Naive thymus-derived CD4-positive, alpha-beta T cell (primary cell): ENCODE measurements around the gene FOXS1. TPM values are rescaled to one million over a fixed set of nuclear protein-coding genes. Genes with fewer than 3 reads are reported as not detected.

ENCODE experiments used
- ATAC-seq: fragments of 150-1000 bp; cut with Tn5 transposase; 2 replicates; pipeline ENCODE4 v1.10.0; 2021; ENCODE audit warnings: mild to moderate bottlenecking, moderate library complexity
- CTCF ChIA-PET: fragments of 350-600 bp; sonication (Branson Sonifier 250); formaldehyde crosslinking; loops from one replicate; lab custom pipeline; 2021; ENCODE audit warnings: antibody characterized with exemption; lab: Charles Lee
- POLR2A ChIA-PET: fragments of 350-600 bp; sonication (Branson Sonifier 250); formaldehyde crosslinking; loops from one replicate; lab custom pipeline; 2021; ENCODE audit warnings: antibody characterized with exemption, inconsistent platforms; lab: Charles Lee
- DNase-seq, 9 donors: peaks; one replicate each; pipeline versions ENCODE4 v3.0.0 to v3.0.0-alpha.2; 2020 to 2022; ENCODE audit warnings: mixed read lengths in 1 of 9
- H3K27ac ChIP-seq: one replicate; pipeline ENCODE4 v1.7.0; 2013; ENCODE audit warnings: mild to moderate bottlenecking, low read depth, low read length, moderate library complexity
- H3K27me3 ChIP-seq, 2 donors: one replicate each; pipeline ENCODE4 v1.7.0; 2013; ENCODE audit warnings: low read length in 2 of 2, mild to moderate bottlenecking in 2 of 2, moderate library complexity in 2 of 2; ENCODE audit not compliant: control insufficient read depth in 2 of 2, insufficient read depth in 2 of 2
- H3K36me3 ChIP-seq, 3 experiments: 1 replicate in 2 of 3; 2 replicates in 1 of 3; pipeline ENCODE4 v1.7.0; 2013; ENCODE audit warnings: low read length in 3 of 3, mild to moderate bottlenecking in 3 of 3, moderate library complexity in 1 of 3; ENCODE audit not compliant: insufficient read depth in 3 of 3, control insufficient read depth in 2 of 3
- H3K4me1 ChIP-seq, 2 donors: one replicate each; pipeline ENCODE4 v1.7.0; 2013; ENCODE audit warnings: low read length in 2 of 2, mild to moderate bottlenecking in 2 of 2, moderate library complexity in 1 of 2; ENCODE audit not compliant: control insufficient read depth in 2 of 2, insufficient read depth in 2 of 2
- H3K4me3 ChIP-seq: 2 replicates; pipeline ENCODE4 v1.7.0; 2013; ENCODE audit warnings: mild to moderate bottlenecking, low read length
- H3K9me3 ChIP-seq, 3 experiments: 1 replicate in 2 of 3; 2 replicates in 1 of 3; pipeline ENCODE4 v1.7.0; 2013; ENCODE audit warnings: low read length in 3 of 3; ENCODE audit not compliant: control insufficient read depth in 2 of 3
- H3K27ac Mint-ChIP-seq, 9 donors: one replicate each; pipeline ENCODE4 v1.8.0; 2020 to 2022; ENCODE audit warnings: mixed read lengths in 9 of 9, mild to moderate bottlenecking in 8 of 9, moderate library complexity in 5 of 9, inconsistent platforms in 2 of 9
- H3K27me3 Mint-ChIP-seq, 5 donors: one replicate each; pipeline ENCODE4 v1.8.0; 2021 to 2022; ENCODE audit warnings: mixed read lengths in 5 of 5, mild to moderate bottlenecking in 1 of 5
- H3K36me3 Mint-ChIP-seq, 5 donors: one replicate each; pipeline ENCODE4 v1.8.0; 2020 to 2022; ENCODE audit warnings: mixed read lengths in 5 of 5, mild to moderate bottlenecking in 3 of 5, inconsistent platforms in 1 of 5
- H3K4me1 Mint-ChIP-seq, 7 donors: one replicate each; pipeline ENCODE4 v1.8.0; 2020 to 2022; ENCODE audit warnings: mixed read lengths in 7 of 7, mild to moderate bottlenecking in 3 of 7, inconsistent platforms in 1 of 7
- H3K4me3 Mint-ChIP-seq, 10 donors: one replicate each; pipeline ENCODE4 v1.8.0; 2020 to 2022; ENCODE audit warnings: mild to moderate bottlenecking in 10 of 10, mixed read lengths in 10 of 10, moderate library complexity in 6 of 10, inconsistent platforms in 2 of 10
- H3K9me3 Mint-ChIP-seq, 11 donors: one replicate each; pipeline ENCODE4 v1.8.0; 2020 to 2022; ENCODE audit warnings: mixed read lengths in 11 of 11, mild to moderate bottlenecking in 4 of 11, inconsistent platforms in 1 of 11, moderate library complexity in 1 of 11
- intact Hi-C, 2 donors: fragments of 100-400 bp; cut with micrococcal nuclease; formaldehyde crosslinking; loops; one replicate each; pipeline ENCODE4 v1.15.1; 2023
- polyA plus RNA-seq, 2 donors: library from polyadenylated mRNA; unstranded; fragments of 300-500 nt; fragmentation: Illumina TruSeq; gene quantifications; one replicate each; pipeline ENCODE4 v1.2.3, GENCODE V29; 2021
- total RNA-seq, 6 experiments: library from RNA in 5 of 6; stranded (reverse) in 5 of 6; gene quantifications; 1 replicate in 5 of 6; 2 replicates in 1 of 6; pipeline ENCODE4 v1.2.3 and lab custom pipeline; 2021 to 2026

FOXS1 gene
- total and polyA plus RNA-seq, 7 experiments from 2014 or later = not detected

GRCh38 chr20:31813611-31814010 lies 31.8 kb downstream of the FOXS1 start:
- Mint-ChIP-seq H3K27me3 (no peaks in the 10 kb centered on the region), H3K36me3 (no peaks in the 10 kb centered on the region), H3K27ac (no peak overlapping the region), H3K9me3 (no peaks in the 10 kb centered on the region), H3K4me3 (no peak overlapping the region), H3K4me1 (no peaks in the 10 kb centered on the region)
- H3K36me3 ChIP-seq = no peaks in the 10 kb centered on the region
- no peaks in the 10 kb centered on the region for H3K9me3 ChIP-seq
- CTCF ChIA-PET = no interaction called here
- H3K4me3 ChIP-seq = no peak overlapping the region
- no peak overlapping the region for H3K27ac ChIP-seq
- no peak for DNase-seq
- POLR2A ChIA-PET = no interaction called here
- no peaks in the 10 kb centered on the region for H3K27me3 ChIP-seq
- intact Hi-C loops = no loop called here
- no peak for ATAC-seq
- no peaks in the 10 kb centered on the region for H3K4me1 ChIP-seq

- H3K4me3 Mint-ChIP-seq = no peak overlapping the region
- POLR2A ChIA-PET = no interaction called here
Measured at GRCh38 chr20:31811796-31812728, 33.3 kb downstream of the FOXS1 start.

GRCh38 chr20:31811198-31811597 lies 34.2 kb downstream of the FOXS1 start:
- Histone ChIP-seq H3K27me3 (no peaks in the 10 kb centered on the region), H3K4me3 (no peak overlapping the region), H3K27ac (no peak overlapping the region), H3K4me1 (no peaks in the 10 kb centered on the region), H3K9me3 (no peaks in the 10 kb centered on the region), H3K36me3 (no peaks in the 10 kb centered on the region)
- Mint-ChIP-seq H3K36me3 (peaks cover 0 to 2% (median 0%) of the 10 kb centered on the region in 5 donors), H3K27ac (no peak overlapping the region), H3K4me3 (no peak overlapping the region), H3K4me1 (peaks cover 0 to 5% (median 0%) of the 10 kb centered on the region in 7 donors), H3K9me3 (no peaks in the 10 kb centered on the region), H3K27me3 (no peaks in the 10 kb centered on the region)
- ATAC-seq = no peak
- POLR2A ChIA-PET = no interaction called here
- CTCF ChIA-PET = no interaction called here
- intact Hi-C loops = no loop called here
- DNase-seq = no peak

More at GRCh38 chr20:31811796-31812728, 33.3 kb downstream of the FOXS1 start:
- H3K27ac Mint-ChIP-seq = no peak overlapping the region
- intact Hi-C loops = no loop called here
- Histone ChIP-seq H3K9me3 (no peaks in the 10 kb centered on the region), H3K4me3 (no peak overlapping the region), H3K27me3 (no peaks in the 10 kb centered on the region), H3K27ac (no peak overlapping the region), H3K4me1 (no peaks in the 10 kb centered on the region), H3K36me3 (no peaks in the 10 kb centered on the region)
- CTCF ChIA-PET = no interaction called here
- H3K4me1 Mint-ChIP-seq = no peaks in the 10 kb centered on the region
- no peaks in the 10 kb centered on the region for H3K9me3 Mint-ChIP-seq
- no peak for ATAC-seq
- H3K27me3 Mint-ChIP-seq = no peaks in the 10 kb centered on the region
- DNase-seq = no peak
- peaks cover 0 to 2% (median 0%) of the 10 kb centered on the region in 5 donors for H3K36me3 Mint-ChIP-seq

- CTCF ChIA-PET = no interaction called here
- H3K27me3 Mint-ChIP-seq = no peaks in the 10 kb centered on the region
- intact Hi-C loops = no loop called here
- no peak for DNase-seq
- H3K27ac Mint-ChIP-seq = no peak overlapping the region
- peaks cover 0 to 8% (median 0%) of the 10 kb centered on the region in 5 donors for H3K36me3 Mint-ChIP-seq
- no peak overlapping the region for H3K4me3 ChIP-seq
- no peak overlapping the region for H3K4me3 Mint-ChIP-seq
- no peaks in the 10 kb centered on the region for H3K9me3 Mint-ChIP-seq
- no peak for ATAC-seq
- H3K4me1 ChIP-seq = no peaks in the 10 kb centered on the region
- no peaks in the 10 kb centered on the region for H3K9me3 ChIP-seq
- H3K36me3 ChIP-seq = no peaks in the 10 kb centered on the region
- peaks cover 0 to 7% (median 0%) of the 10 kb centered on the region in 7 donors for H3K4me1 Mint-ChIP-seq
- no peak overlapping the region for H3K27ac ChIP-seq
- H3K27me3 ChIP-seq = no peaks in the 10 kb centered on the region
- POLR2A ChIA-PET = no interaction called here
Measured at GRCh38 chr20:31809661-31810060, 35.7 kb downstream of the FOXS1 start.

GRCh38 chr20:31808481-31808880 lies 36.9 kb downstream of the FOXS1 start:
- ChIA-PET POLR2A (no interaction called here), CTCF (interaction anchor here (0.8 kb wide), 1 partner anchor 38 kb away, joined by 3 read pairs; no protein-coding TSS in a partner anchor)
- H3K4me3 Mint-ChIP-seq = no peak overlapping the region
- H3K27me3 ChIP-seq = no peaks in the 10 kb centered on the region
- no peak for DNase-seq
- no peak overlapping the region for H3K27ac Mint-ChIP-seq
- ATAC-seq = no peak
- H3K9me3 ChIP-seq = no peaks in the 10 kb centered on the region
- peaks cover 0 to 11% of the 10 kb centered on the region in 2 donors for H3K4me1 ChIP-seq
- H3K27me3 Mint-ChIP-seq = no peaks in the 10 kb centered on the region
- no peak overlapping the region for H3K4me3 ChIP-seq
- peaks cover 0 to 11% (median 0%) of the 10 kb centered on the region in 5 donors for H3K36me3 Mint-ChIP-seq
- no peaks in the 10 kb centered on the region for H3K9me3 Mint-ChIP-seq
- intact Hi-C loops = no loop called here
- no peak overlapping the region for H3K27ac ChIP-seq
- H3K4me1 Mint-ChIP-seq = peaks cover 11 to 15% (median 12%) of the 10 kb centered on the region in 7 donors
- no peaks in the 10 kb centered on the region for H3K36me3 ChIP-seq

- ChIA-PET CTCF (no interaction called here), POLR2A (no interaction called here)
- H3K4me3 ChIP-seq = no peak overlapping the region
- Mint-ChIP-seq H3K36me3 (peaks cover 0 to 14% (median 0%) of the 10 kb centered on the region in 5 donors), H3K4me3 (no peak overlapping the region), H3K27ac (no peak overlapping the region), H3K4me1 (peaks cover 15 to 20% (median 15%) of the 10 kb centered on the region in 7 donors), H3K27me3 (no peaks in the 10 kb centered on the region), H3K9me3 (no peaks in the 10 kb centered on the region)
- intact Hi-C loops = no loop called here
- no peak overlapping the region for H3K27ac ChIP-seq
- H3K27me3 ChIP-seq = no peaks in the 10 kb centered on the region
- no peaks in the 10 kb centered on the region for H3K36me3 ChIP-seq
- DNase-seq (no peak), ATAC-seq (no peak)
- no peaks in the 10 kb centered on the region for H3K9me3 ChIP-seq
- peaks cover 0 to 11% of the 10 kb centered on the region in 2 donors for H3K4me1 ChIP-seq
Measured at GRCh38 chr20:31806564-31807355, 38.6 kb downstream of the FOXS1 start.
